ENCODE results near the gene SSC5D. TPM values are rescaled to one million over a fixed set of nuclear protein-coding genes. Genes with fewer than 3 reads are reported as not detected.
A peak's percentile ranks its signal among the peaks of the same experiment; 100 is the strongest.
"Not testable (repeated sequence)": the region's sequence is repeated elsewhere in the genome, so short reads cannot be mapped to it uniquely, and the experiment has no call there.

The SSC5D gene
- total RNA-seq: 10 to 100 TPM; 32.4 to 40.6 TPM
- long read RNA-seq, donor 1, partial matches to known transcripts: 2 of 6 reads
- long read RNA-seq, donor 1, other reads (novel, unspliced or antisense): 4 of 6 reads
- long read RNA-seq, donor 2, partial matches to known transcripts: 3 of 6 reads
- long read RNA-seq, donor 2, other reads (novel, unspliced or antisense): 3 of 6 reads

GRCh38 chr19:55487924-55488687 lies at the start of gene SSC5D:
TSS of gene SSC5D (plus strand) at chr19:55488436. CDS start at chr19:55488590, 154 bp downstream.
- intact Hi-C loops (cut with DNase I): no loop called here
- peak; percentile 88 for DNase-seq (ENCODE audit: low spot score)

GRCh38 chr19:55439052-55439451 lies 49.2 kb upstream of the SSC5D start:
- DNase-seq (ENCODE audit: low spot score): no peak
- intact Hi-C loops (cut with DNase I): loop anchor here in 1 of 2 donors (10.0 kb wide), 1 partner anchor 304 kb away; no protein-coding TSS in a partner anchor

DNA sequence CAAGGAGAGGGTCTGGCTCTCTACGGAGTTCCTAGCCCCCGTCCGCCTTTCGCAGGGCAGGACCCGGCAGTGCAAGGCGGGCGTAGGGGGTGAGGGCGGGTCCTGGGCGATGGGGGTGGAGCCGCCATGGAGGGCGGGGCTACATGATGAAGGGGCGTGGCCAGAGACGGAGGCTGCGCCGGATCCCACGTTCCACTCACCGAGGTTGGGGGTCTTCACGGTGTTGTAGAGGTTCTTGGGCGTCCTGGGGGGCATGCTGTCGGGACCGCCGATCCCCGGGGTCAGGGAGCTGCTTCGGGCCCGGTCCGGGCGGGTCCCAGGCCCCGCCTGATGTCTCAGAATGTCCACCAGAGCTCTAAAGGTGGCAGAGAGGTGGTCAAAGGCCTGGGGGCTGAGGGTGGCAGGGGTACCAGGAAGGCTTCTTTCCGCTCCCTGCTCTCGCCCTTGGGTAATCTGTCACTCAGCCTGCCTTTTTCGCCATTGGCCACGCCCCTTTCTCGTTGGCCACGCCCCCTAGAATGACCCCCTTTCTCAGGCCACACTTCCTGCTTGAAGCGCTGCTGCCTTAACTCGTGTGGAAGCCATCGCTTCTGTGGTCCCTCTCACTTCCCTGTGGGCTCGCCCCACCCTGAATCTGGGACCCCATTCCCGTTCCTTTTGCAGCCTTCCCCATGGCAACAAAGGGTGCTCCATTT lies 47.7 kb upstream of the SSC5D start:
- intact Hi-C loops (cut with DNase I): no loop called here
- DNase-seq (ENCODE audit: low spot score): no peak

DNA sequence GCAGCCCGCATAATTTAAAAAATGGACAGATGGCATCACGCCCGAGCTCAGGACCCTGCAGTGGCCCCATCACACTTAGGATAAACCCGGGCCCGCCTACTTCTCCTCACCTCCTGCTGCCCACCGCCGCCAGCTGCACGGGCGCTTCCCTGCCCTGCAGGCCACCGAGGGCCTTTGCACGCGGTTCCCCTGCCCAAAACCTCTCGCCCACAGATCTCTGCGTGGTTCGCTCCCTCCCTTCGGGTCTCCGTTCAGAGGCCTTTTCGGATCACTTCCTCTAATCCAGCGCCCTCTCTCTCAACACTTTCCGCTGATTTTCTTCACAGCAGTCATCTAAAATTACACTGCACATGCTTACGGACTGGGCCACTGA lies 46.9 kb upstream of the SSC5D start:
- intact Hi-C loops (cut with DNase I): no loop called here
- no peak for DNase-seq (ENCODE audit: low spot score)

- intact Hi-C loops (cut with DNase I): no loop called here
- DNase-seq (ENCODE audit: low spot score): no peak
These were observed 46.4 kb upstream of the SSC5D start for GRCh38 chr19:55441692-55442321.

DNA sequence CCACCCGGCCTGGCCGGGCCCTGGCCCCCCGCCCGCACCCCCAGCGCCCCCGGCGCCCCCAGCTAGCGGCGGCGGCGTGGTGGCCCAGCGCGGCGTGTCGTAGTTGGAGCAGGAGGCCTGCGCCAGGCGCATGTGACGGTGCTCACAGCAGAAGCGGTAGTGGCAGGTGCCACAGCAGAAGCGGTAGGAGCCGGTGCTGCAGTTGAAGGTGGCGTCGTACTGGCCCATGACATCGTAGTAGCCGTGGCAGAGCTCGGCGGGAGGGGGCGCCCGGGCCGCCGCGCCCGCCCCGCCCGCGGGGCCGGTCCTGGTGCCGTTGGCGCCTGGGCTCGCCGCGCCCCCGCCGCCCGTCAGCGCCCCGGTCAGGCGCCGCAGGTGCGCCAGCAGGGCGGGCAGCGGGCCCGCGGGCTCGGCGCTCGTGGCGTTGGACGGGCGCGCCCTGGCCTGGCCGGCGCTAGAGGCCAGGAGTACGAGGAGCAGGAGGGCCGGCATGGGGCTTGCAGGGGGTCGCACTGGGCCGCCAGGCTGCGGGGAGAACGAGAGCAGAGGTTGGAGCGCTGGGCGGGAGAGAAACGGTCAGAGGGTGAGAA lies 45.8 kb upstream of the SSC5D start:
- intact Hi-C loops (cut with DNase I): no loop called here
- DNase-seq (ENCODE audit: low spot score): no peak

GRCh38 chr19:55443045-55443823 lies 45.0 kb upstream of the SSC5D start, which contains the start of gene SHISA7:
TSS of gene SHISA7 (minus strand) at chr19:55443300. CDS start at chr19:55442863, 437 bp downstream.
- intact Hi-C loops (cut with DNase I): no loop called here
- DNase-seq (ENCODE audit: low spot score): no peak

- intact Hi-C loops (cut with DNase I): no loop called here
- DNase-seq (ENCODE audit: low spot score): no peak
These were observed 44.3 kb upstream of the SSC5D start for GRCh38 chr19:55443824-55444480.

DNA sequence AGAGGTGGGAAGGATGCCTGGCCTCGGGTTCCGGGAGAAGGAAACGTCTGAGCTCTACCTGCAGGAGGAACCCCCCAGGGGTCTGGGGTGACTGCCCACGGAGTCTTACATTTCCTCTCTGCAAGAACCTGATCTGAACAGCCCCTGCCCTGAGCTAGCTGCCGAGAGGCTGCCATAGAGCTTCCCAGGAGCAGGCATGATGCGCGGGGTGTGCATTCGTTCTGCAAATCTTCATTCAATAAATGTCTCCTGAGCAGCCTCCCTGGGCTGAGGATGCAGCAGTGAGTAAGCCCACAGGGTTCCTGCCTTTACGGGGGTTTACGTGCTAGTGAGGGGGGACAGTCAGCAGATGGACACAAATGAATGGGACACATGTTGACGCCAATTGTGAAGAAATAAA lies 43.6 kb upstream of the SSC5D start:
- DNase-seq (ENCODE audit: low spot score): no peak
- intact Hi-C loops (cut with DNase I): no loop called here

DNA sequence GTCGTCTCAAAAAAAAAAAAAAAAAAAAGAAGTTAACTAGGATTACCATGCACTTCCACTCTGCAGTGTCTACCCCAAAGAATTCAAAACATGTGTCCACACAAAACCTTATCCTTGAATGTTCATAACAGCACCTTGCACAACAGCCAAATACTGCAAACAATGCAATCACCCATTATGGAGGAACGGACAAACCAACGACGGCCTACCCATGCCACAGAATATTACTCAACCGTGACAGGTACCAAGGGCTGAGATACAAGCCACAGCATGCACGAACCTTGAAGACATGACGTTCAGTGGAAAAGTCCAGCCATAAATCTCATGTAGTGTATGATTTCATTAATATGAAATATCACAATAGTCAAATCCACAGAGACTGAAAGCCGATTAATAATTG lies 42.2 kb upstream of the SSC5D start:
- intact Hi-C loops (cut with DNase I): no loop called here
- no peak for DNase-seq (ENCODE audit: low spot score)

DNA sequence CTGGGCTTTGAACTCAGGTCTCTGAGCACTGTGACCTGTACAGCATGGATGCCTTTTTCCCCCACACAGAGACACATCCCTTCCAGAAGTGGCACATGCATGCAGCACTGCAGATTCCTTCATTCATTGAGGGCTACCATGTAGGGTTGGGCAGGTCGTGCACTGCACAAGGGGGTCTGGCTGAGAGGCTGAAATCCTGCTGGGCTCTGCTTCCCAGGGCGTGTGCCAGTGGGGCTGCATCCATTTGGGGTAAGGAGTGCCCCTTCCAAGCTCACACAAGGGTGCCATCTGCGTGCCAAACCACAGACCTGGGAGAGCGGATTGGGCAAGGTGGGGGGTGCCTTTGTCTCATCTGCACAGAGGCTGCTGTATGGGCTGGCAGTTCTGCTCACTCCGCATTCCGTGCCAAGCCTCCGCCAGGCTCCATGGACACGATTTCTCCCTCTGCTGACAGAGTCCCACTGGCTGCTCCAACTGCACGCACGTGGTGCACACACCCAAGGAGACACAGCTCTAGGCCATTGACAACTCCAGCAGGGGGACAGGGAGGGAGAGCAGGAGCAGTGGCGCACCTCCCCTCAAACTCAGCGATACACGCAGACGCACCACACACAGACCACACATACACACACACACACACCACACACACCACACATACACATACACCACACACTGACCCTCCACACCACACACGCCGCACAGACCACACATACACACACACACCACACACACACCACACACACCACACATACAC lies 40.6 kb upstream of the SSC5D start:
- no peak for DNase-seq (ENCODE audit: low spot score)
- intact Hi-C loops (cut with DNase I): no loop called here

DNA sequence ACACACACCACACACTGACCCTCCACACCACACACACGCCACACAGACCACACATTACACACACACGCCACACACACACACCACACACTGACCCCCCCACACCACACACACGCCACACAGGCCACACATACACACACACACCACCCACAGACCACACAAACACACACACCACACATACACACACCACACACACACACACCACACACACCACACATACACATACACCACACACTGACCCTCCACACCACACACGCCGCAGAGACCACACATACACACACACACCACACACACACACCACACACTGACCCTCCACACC lies 40.1 kb upstream of the SSC5D start:
- DNase-seq (ENCODE audit: low spot score); intact Hi-C loops (cut with DNase I): not testable (repeated sequence)

DNA sequence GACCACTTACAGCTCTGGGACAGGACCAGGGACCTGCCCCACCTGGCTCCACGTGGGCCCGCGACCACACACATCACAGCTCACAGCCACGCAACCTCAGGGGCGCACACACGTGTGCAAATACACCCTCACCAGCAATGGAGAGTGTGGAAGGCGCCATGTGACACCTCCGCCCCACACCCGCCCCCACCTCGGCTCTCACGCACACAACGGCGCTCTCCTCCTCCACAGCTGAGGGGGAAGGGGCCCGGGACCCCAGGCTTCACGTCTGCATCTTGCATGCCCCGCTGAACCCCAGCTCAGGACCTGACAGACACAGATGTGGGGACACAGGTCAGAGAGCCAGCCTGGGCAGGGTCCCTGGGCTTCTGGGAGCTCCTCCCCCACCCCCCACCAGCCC lies 38.8 kb upstream of the SSC5D start:
- no peak for DNase-seq (ENCODE audit: low spot score)
- intact Hi-C loops (cut with DNase I): no loop called here

GRCh38 chr19:55451163-55451964 lies 36.9 kb upstream of the SSC5D start:
- no peak for DNase-seq (ENCODE audit: low spot score)
- intact Hi-C loops (cut with DNase I): no loop called here

DNA sequence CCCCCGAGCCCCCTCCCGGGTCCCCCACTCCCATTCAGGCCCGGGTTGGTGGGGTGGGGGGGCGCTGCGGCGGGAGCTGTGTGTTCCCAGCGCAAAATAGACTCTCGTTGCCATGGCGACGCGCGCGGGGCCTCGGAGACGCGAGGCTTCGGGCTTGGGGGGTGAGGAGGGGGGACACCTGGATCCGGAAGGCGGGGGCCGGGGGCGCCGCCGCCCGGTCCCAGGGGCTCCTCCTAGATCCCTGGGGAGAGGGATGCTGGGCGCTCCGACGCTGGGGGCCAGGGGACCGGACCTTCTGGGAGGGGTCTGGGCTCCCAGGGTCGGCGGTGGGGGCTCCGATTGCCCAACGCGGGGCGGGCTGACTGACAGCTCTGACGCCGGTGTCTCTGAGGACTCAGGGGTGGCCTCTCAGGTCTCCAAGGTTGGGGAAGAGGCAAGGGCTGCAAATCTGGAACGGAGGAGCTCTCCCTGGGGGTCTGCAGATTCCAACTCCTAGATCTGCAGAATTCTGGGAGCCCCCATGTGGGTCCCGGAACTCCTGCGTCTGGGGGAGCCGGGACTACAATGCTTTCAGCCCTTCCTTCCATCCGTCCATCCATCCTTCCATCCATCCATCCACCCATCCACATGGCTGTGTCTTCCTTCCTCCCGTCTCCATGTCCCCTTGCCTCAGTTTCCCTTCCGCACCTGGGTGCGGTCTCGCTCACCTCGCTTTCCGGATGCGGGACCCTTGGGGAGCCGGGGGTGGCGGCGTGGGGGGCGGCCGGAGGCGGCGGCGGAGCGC lies 36.1 kb upstream of the SSC5D start:
- no peak for DNase-seq (ENCODE audit: low spot score)
- intact Hi-C loops (cut with DNase I): no loop called here

- intact Hi-C loops (cut with DNase I): no loop called here
These were observed 35.4 kb upstream of the SSC5D start for GRCh38 chr19:55452749-55453346.

More at GRCh38 chr19:55452749-55453346, 35.4 kb upstream of the SSC5D start:
- peak; percentile 92 for DNase-seq (ENCODE audit: low spot score)
